HG03066 (cell line): ENCODE data around the gene FAM110C.
"Not testable (repeated sequence)": the region's sequence is repeated elsewhere in the genome, so short reads cannot be mapped to it uniquely, and the experiment has no call there.

ENCODE experiments used
- ATAC-seq: cut with Tn5 transposase; IDR thresholded peaks from one replicate; pipeline ENCODE4 v1.9.1; 2021; ENCODE audit warnings: low read depth; ENCODE audit not compliant: unreplicated experiment

The FAM110C gene

GRCh38 chr2:46471-47345 lies at the start of gene FAM110C:
Gene FAM110C (minus strand): TSS chr2:46505. CDS start chr2:46385, 120 bp downstream.
- ATAC-seq, result no peak

DNA sequence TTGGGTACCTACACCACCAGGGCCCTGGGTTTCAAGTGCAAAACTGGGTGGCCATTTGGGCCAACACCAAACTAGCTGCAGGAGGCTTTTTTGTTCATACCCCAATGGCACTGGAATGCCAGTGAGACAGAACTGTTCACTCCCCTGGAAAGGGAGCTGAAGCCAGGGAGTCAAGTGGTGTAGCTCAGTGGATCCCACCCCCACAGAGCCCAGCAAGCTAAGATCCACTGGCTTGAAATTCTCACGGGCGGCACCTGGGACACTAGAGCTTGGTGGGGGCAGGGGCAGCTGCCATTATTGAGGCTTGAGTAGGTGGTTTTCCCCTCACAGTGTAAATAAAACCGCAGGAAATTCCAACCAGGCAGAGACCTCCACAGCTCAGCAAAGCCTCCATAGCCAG lies 46.0 kb upstream of the FAM110C start:
- ATAC-seq, result no peak

- no peak for ATAC-seq
These were observed 44.5 kb upstream of the FAM110C start for GRCh38 chr2:90645-91312.

DNA sequence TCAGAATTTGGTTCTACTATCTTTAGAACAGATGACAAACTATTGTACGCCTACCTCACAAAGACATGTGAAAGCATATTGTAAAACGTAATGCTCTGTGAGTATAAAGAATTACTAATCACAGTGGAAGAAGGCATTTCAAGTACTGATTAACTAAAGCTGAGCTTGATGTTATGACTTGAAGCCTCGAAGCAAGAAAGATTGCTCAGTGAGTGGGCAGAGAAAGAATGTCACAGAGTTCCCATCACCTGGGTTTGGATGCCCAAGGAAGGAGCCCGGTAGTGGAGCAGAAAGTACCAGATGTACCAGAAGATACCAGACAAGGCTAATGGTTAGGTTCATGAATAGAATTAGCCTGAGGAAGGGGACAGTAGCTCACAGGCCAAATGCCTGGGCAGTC lies 39.5 kb upstream of the FAM110C start:
- no peak for ATAC-seq

DNA sequence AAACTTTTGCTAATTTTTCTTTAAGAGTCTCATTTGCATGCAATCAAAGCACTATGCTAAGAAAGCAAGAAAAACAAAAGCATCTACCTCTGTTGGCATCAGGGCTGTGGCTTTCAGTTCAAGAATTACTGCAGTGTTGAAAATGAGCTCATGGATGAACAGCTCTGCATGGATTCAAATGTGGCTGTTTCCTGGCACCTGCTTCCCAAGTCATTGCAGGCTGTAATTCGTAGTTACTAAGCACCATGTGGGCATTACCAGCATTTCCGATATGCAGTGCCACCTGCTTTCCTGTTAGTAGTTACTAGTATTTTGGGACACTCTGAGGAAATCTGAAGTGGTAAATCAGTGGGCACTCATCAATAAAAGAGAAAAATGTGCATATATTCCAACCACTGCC lies 37.8 kb upstream of the FAM110C start:
- no peak for ATAC-seq

GRCh38 chr2:80971-81736 lies 34.8 kb upstream of the FAM110C start:
- no peak for ATAC-seq

DNA sequence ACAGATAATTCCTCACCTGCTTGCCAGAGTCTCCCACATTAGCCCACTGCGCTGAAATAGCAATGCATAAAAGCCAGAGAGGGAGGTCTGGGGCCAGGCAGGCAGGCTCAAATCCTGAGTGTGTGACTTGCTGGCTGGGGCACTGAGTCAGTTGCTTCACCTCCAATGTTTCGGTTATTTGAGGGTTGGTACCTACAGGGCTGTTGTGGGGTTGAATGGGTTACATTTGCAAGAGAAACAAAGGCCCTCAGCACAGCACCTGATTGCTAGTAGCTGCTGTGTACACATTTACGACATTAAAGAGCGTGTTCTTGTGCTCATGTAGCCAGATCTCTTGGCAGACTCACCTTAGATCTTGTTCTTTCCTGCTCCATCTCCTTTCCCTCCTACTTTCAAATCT lies 34.1 kb upstream of the FAM110C start:
- ATAC-seq, result no peak

DNA sequence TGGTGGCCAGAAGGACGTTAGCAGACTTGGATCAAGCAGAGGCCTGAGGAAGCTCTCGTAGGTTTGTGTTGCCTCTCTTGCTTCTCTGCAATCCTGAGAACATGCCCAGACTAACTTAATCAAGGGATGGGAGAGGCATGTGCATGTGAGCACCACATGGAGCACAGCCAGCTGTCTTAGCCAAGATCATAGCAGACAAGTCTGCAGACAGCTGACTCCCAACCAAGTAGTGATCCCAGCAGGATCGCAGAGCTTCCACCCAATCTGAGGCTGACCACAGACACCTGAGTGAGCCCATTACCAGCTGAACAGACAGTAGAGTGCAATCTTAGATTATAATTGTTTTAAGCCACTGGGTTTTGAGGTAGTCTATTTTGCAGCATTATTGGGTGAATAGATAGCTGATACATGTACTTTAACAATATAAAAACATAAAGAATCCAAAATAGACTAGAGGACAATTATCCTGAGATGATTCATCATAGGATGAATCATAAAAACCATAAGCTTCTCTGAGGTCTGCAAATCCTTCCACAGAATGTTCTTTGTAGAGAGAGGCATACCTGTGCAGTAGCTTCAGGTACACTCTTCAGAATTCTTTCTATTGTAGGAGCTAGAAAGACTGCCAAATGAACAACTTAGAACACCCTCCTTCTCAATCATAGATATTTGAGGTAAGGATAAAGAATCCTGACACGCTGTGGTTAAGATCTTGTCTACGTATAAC lies 25.2 kb upstream of the FAM110C start:
- no peak for ATAC-seq

DNA sequence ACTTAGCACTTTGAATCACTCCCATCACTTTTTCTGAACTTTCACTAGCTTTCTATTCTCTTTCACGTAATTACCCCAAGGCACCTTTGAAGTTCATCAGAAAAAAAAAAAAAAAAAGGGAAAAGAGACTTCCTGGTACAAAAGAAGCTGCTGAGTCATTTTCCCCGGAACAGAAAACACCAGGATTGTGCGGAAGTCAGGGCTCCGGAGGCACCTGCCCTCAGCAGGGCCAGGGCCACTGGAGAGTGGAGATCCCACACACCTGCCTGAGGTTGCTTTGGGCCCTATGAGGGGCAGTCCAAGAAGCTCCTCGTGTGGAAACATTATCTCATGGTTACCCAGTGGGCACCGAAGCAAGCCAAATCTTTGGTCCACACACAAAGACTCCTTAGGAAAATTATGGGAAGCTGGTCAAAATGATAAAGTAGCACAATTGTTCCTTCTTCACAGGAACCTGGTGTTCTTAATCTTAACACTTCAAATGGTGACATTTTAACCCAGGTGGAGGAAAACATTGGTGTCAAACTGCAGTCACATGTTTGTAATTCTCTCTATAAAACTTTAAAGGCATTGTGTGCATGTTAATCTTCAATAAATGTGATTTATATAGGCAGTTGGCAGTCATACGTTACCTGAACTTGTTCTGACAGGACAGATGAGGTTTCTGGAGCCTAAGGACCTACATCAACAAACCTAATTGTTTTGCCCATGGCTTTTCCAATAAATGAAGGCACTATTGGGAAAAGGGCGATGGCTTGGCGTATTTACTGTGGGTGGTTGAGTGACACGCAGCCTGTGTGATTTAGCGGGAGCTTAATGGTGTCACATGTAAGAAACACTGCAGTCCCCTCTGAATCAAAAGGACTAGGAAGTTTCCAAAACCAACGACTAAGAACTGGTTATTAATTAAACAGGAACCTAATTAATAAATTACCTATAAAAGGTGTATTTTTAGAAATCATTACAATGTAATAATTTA lies 23.4 kb upstream of the FAM110C start:
- no peak for ATAC-seq

DNA sequence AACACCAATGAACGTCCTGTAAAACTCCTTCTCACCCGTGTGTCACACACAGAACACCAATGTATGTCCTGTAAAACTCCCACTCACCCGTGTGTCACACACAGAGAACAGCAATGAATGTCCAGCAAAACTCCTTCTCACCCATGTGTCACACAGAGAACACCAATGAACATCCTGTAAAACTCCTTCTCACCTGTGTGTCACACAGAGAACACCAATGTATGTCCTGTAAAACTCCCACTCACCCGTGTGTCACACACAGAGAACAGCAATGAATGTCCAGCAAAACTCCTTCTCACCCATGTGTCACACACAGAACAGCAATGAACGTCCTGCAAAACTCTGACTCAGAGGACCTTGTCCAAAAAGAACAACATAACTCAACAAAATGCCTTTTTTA lies 22.3 kb upstream of the FAM110C start:
- not testable (repeated sequence) for ATAC-seq

GRCh38 chr2:66853-67252 lies 20.5 kb upstream of the FAM110C start:
- no peak for ATAC-seq

DNA sequence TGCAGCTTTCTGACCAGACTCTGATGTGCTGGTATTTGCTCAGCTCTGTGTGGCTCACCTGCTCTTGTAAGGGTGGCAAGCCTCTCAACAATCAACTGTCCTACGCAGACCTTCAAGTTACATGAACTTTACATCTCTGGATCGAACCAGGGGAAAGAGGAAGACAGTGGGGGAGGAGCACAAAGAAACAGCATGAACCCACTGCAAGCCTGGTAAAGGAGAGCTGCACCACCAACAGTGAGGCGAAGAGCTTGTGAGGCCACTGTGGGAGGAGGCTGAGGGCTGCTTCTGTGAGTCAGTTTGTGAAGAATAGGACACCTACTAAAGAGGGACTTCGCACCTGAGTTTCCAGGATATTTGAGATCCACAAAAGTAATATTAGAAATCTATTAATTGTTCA lies 18.8 kb upstream of the FAM110C start:
- no peak for ATAC-seq

DNA sequence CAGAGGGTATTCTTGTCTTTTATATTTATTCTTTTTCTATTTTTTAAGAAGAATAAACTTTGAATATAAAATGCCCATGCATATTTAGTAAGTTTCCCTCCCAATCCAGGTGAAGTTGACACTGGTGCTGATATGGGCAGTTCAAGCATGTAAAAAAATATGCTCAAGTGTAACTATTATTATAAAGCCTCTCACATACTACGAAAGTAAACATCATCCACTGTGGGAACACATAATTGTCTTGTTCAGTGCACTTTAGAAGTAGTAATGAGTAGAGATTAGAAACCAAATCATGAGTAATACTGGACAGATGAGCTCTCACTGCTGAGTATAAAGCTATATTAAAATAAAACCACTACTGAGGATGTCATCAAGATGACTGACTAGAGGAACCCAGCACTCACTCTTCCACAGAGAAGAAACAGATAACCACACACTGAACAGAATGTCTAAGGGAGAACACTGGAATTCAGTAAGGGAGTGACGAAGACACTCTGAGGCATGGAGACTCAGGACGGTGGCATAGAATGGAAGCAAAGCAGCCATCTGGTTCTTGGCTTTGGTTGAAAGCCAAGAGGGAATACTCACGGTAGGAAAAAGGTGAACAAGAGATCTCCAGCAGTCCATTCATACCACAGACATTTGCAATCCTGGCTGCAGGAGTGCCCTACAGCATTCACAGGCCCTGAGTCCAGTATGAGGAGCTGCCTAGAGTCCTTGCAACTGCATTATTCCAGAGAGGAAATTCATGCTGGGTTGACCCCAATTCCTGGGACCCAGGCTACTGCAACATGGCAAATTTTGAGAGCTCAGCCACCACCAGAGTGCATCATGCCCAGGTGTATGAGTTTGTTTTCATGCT lies 9.5 kb upstream of the FAM110C start:
- ATAC-seq, result no peak

DNA sequence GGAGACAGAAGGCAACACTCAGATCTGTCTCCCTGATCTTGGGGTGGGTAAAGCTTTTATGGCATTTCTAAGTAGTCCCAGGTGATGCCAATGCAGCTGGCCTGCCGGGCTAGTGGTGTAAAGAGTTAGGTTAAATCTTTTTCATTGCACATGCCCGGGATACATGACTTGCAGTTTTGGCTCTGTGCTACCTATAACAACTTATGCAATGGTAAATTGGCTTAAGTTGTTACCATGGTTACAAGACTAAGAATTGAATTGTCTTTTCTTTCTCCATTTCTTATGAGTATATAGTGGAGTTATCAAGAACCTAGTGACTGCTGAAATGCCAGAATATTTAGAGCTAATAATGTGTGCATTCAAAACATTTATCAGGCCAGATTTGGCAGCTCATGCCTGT lies 5.3 kb upstream of the FAM110C start:
- ATAC-seq, result no peak

- no peak for ATAC-seq
These were observed 1.4 kb upstream of the FAM110C start for GRCh38 chr2:47737-48136.

DNA sequence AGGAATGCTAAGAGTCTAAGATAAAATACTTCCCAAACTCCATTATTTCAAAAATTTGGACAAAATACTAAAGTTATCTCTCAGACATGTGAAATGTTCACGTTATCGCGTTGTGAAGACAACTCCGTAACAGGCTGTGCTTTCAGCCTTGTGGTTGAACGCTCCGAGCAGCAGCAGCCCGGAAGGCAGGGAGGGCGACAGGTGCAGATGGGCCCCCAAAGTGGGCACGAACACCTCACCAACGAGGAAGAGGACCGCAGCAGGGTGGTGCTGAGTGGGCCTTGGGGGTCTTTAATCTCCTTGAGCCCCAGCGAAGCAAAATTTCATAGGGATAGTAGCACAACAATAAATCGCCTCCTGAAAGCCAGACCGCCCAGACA lies 1.0 kb upstream of the FAM110C start:
- ATAC-seq, result no peak

GRCh38 chr2:46131-46470 lies 204 bp downstream of the FAM110C start:
- no peak for ATAC-seq

GRCh38 chr2:45342-46130 lies 769 bp downstream of the FAM110C start:
- ATAC-seq, result no peak
